NCI-H69 (cell line): Measurements from ENCODE around the gene CHPF.
A peak's percentile ranks its signal among the peaks of the same experiment; 100 is the strongest.

ENCODE experiments used
- DNase-seq: peaks from one replicate; lab custom pipeline; 2025; lab: John Stamatoyannopoulos, UW

Gene CHPF

GRCh38 chr2:219551441-219552381 lies 8.1 kb upstream of the CHPF start:
- DNase-seq = peak; percentile 76

GRCh38 chr2:219549619-219550018 lies 6.0 kb upstream of the CHPF start:
- DNase-seq = no peak

- no peak for DNase-seq
Measured at GRCh38 chr2:219548990-219549389, 5.4 kb upstream of the CHPF start.

- DNase-seq = no peak
Measured at GRCh38 chr2:219547621-219548020, 4.0 kb upstream of the CHPF start.

- DNase-seq = no peak
Measured at GRCh38 chr2:219545943-219546352, 2.3 kb upstream of the CHPF start.

GRCh38 chr2:219545295-219545942 lies 1.8 kb upstream of the CHPF start:
- DNase-seq = no peak

GRCh38 chr2:219544567-219544966 lies 958 bp upstream of the CHPF start:
- DNase-seq = no peak

GRCh38 chr2:219542931-219543595 lies 546 bp downstream of the CHPF start:
- DNase-seq = peak; percentile 46

- DNase-seq = peak; percentile 83
Measured at GRCh38 chr2:219541611-219542180, 1.9 kb downstream of the CHPF start.

GRCh38 chr2:219540784-219541504 lies 2.7 kb downstream of the CHPF start:
- DNase-seq = no peak

GRCh38 chr2:219539926-219540678 lies 3.5 kb downstream of the CHPF start:
- no peak for DNase-seq

GRCh38 chr2:219538956-219539788 lies 4.4 kb downstream of the CHPF start:
- DNase-seq = no peak

GRCh38 chr2:219538504-219538951 lies 5.1 kb downstream of the CHPF start:
- DNase-seq = no peak

GRCh38 chr2:219537657-219538488 lies 5.7 kb downstream of the CHPF start:
- DNase-seq = no peak

- no peak for DNase-seq
Measured at GRCh38 chr2:219536967-219537366, 6.6 kb downstream of the CHPF start.

- DNase-seq = no peak
Measured at GRCh38 chr2:219536425-219536824, 7.2 kb downstream of the CHPF start.

GRCh38 chr2:219533930-219534661 lies 9.5 kb downstream of the CHPF start:
- peak; percentile 16 for DNase-seq

- no peak for DNase-seq
Measured at GRCh38 chr2:219532378-219532649, 11.3 kb downstream of the CHPF start.
